Endothelial cell (in vitro differentiated cells): Measurements from ENCODE around the gene CBLB. TPM values are rescaled to one million over a fixed set of nuclear protein-coding genes. Genes with fewer than 3 reads are reported as not detected.

Experiments used
- DNase-seq: peaks from one replicate; pipeline ENCODE4 v3.0.0; 2021; ENCODE audit warnings: low spot score
- H3K27ac Mint-ChIP-seq: one replicate; pipeline ENCODE4 v1.8.0; 2021; ENCODE audit warnings: mixed read lengths, inconsistent platforms; ENCODE audit not compliant: unreplicated experiment
- H3K27me3 Mint-ChIP-seq: one replicate; pipeline ENCODE4 v1.8.0; 2021; ENCODE audit warnings: mild to moderate bottlenecking, moderate library complexity, mixed read lengths, inconsistent platforms; ENCODE audit not compliant: unreplicated experiment
- H3K36me3 Mint-ChIP-seq: one replicate; pipeline ENCODE4 v1.8.0; 2021; ENCODE audit warnings: mild to moderate bottlenecking, low read depth, mixed read lengths, inconsistent platforms; ENCODE audit not compliant: unreplicated experiment
- H3K4me1 Mint-ChIP-seq: one replicate; pipeline ENCODE4 v1.8.0; 2021; ENCODE audit warnings: mild to moderate bottlenecking, mixed read lengths, inconsistent platforms; ENCODE audit not compliant: unreplicated experiment
- H3K4me3 Mint-ChIP-seq: one replicate; pipeline ENCODE4 v1.8.0; 2021; ENCODE audit warnings: mild to moderate bottlenecking, mixed read lengths, inconsistent platforms; ENCODE audit not compliant: unreplicated experiment
- H3K9me3 Mint-ChIP-seq: one replicate; pipeline ENCODE4 v1.8.0; 2021; ENCODE audit warnings: mixed read lengths, inconsistent platforms; ENCODE audit not compliant: unreplicated experiment
- CTCF ChIP-seq: fragments of 200-600 bp; sonication (generic); IDR thresholded peaks from one replicate; pipeline ENCODE4 v1.5.0; 2021; ENCODE audit warnings: antibody characterized with exemption; ENCODE audit not compliant: unreplicated experiment
- total RNA-seq: library from RNA; stranded (reverse); fragmentation: NEBNext Ultra II Directional; extraction: Animal tissue kit (Norgen Biotek cat#: 25700); gene quantifications from one replicate; pipeline ENCODE4 v1.2.1, GENCODE V29; 2021; ENCODE audit not compliant: unreplicated experiment

CBLB gene
- total RNA-seq, 1 donor from 2014 or later: 62.0 TPM

GRCh38 chr3:105799286-105799685 is 69.5 kb downstream of the CBLB start:
- TF ChIP-seq CTCF: no peak
- no peak overlapping the region for H3K4me3 Mint-ChIP-seq
- DNase-seq: no peak
- peaks cover 4% of the 10 kb centered on the region for H3K36me3 Mint-ChIP-seq
- H3K9me3 Mint-ChIP-seq: no peaks in the 10 kb centered on the region
- peak overlapping the region; percentile 10 for H3K27ac Mint-ChIP-seq
- peaks cover 24% of the 10 kb centered on the region for H3K4me1 Mint-ChIP-seq
- peaks cover 1% of the 10 kb centered on the region for H3K27me3 Mint-ChIP-seq

- Mint-ChIP-seq H3K4me1 (peaks cover 26% of the 10 kb centered on the region), H3K27me3 (peaks cover 1% of the 10 kb centered on the region), H3K4me3 (no peak overlapping the region), H3K36me3 (peaks cover 4% of the 10 kb centered on the region), H3K27ac (peak overlapping the region; percentile 10), H3K9me3 (no peaks in the 10 kb centered on the region)
- no peak for DNase-seq
- TF ChIP-seq CTCF: no peak
These were observed 70.4 kb downstream of the CBLB start for GRCh38 chr3:105798381-105798934.

GRCh38 chr3:105793040-105793439 is 75.8 kb downstream of the CBLB start:
- Mint-ChIP-seq H3K4me1 (peaks cover 19% of the 10 kb centered on the region), H3K27me3 (peaks cover 1% of the 10 kb centered on the region), H3K27ac (no peak overlapping the region), H3K36me3 (peaks cover 4% of the 10 kb centered on the region), H3K9me3 (no peaks in the 10 kb centered on the region), H3K4me3 (no peak overlapping the region)
- no peak for DNase-seq
- TF ChIP-seq CTCF: no peak

- no peak for TF ChIP-seq CTCF
- Mint-ChIP-seq H3K27me3 (peaks cover 1% of the 10 kb centered on the region), H3K9me3 (no peaks in the 10 kb centered on the region), H3K4me1 (peaks cover 12% of the 10 kb centered on the region), H3K36me3 (peaks cover 4% of the 10 kb centered on the region), H3K27ac (no peak overlapping the region), H3K4me3 (no peak overlapping the region)
- no peak for DNase-seq
These were observed 76.7 kb downstream of the CBLB start for GRCh38 chr3:105791919-105792786.

GRCh38 chr3:105791131-105791530 is 77.7 kb downstream of the CBLB start:
- Mint-ChIP-seq H3K36me3 (peaks cover under 1% of the 10 kb centered on the region), H3K27ac (no peak overlapping the region), H3K4me3 (no peak overlapping the region), H3K27me3 (peaks cover 1% of the 10 kb centered on the region), H3K9me3 (no peaks in the 10 kb centered on the region), H3K4me1 (peaks cover 14% of the 10 kb centered on the region)
- no peak for TF ChIP-seq CTCF
- no peak for DNase-seq
